ENCODE data around the gene SLC7A6.
A peak's percentile ranks its signal among the peaks of the same experiment; 100 is the strongest.

SLC7A6 gene

GRCh38 chr16:68257906-68258800 is 6.2 kb upstream of the SLC7A6 start:
- DNase-seq = no peak

GRCh38 chr16:68259007-68259825 is 5.1 kb upstream of the SLC7A6 start:
- no peak for DNase-seq

GRCh38 chr16:68263559-68264127 is 683 bp upstream of the SLC7A6 start:
- DNase-seq = no peak

- DNase-seq = peak; percentile 35
Measured at GRCh38 chr16:68265078-68265920, 973 bp downstream of the SLC7A6 start.

GRCh38 chr16:68267612-68268405 is 3.5 kb downstream of the SLC7A6 start:
- DNase-seq = no peak

GRCh38 chr16:68269793-68270192 is 5.5 kb downstream of the SLC7A6 start:
- DNase-seq = no peak

- DNase-seq = no peak
Measured at GRCh38 chr16:68270353-68270752, 6.0 kb downstream of the SLC7A6 start.

- no peak for DNase-seq
Measured at GRCh38 chr16:68272507-68273209, 8.3 kb downstream of the SLC7A6 start.

GRCh38 chr16:68273459-68273858 is 9.1 kb downstream of the SLC7A6 start:
- no peak for DNase-seq

- DNase-seq = no peak
Measured at GRCh38 chr16:68273896-68274295, 9.6 kb downstream of the SLC7A6 start.

- DNase-seq = no peak
Measured at GRCh38 chr16:68274441-68274840, 10.1 kb downstream of the SLC7A6 start.

- DNase-seq = no peak
Measured at GRCh38 chr16:68275611-68276191, 11.4 kb downstream of the SLC7A6 start.

GRCh38 chr16:68276223-68276622 is 11.9 kb downstream of the SLC7A6 start:
- no peak for DNase-seq

GRCh38 chr16:68279726-68280558 is 15.6 kb downstream of the SLC7A6 start:
- DNase-seq = no peak

GRCh38 chr16:68281368-68282063 is 17.2 kb downstream of the SLC7A6 start:
- no peak for DNase-seq

GRCh38 chr16:68282064-68282452 is 17.7 kb downstream of the SLC7A6 start:
- DNase-seq = no peak

- no peak for DNase-seq
Measured at GRCh38 chr16:68283346-68283745, 19.0 kb downstream of the SLC7A6 start.

GRCh38 chr16:68283801-68284598 is 19.7 kb downstream of the SLC7A6 start:
- DNase-seq = no peak
